GM12873 (cell line): Measurements from ENCODE around the gene DOK4.
A peak's percentile ranks its signal among the peaks of the same experiment; 100 is the strongest.

Source experiments
- CTCF ChIP-seq: IDR thresholded peaks from 2 replicates; pipeline ENCODE4 v1.5.1; 2012; ENCODE audit warnings: low read depth, mild to moderate bottlenecking, moderate library complexity, low read length, control low read depth; ENCODE audit not compliant: insufficient read depth; ENCODE audit errors: missing control alignments

The DOK4 gene

GRCh38 chr16:57464523-57464922, 21.8 kb downstream of the DOK4 start:
- TF ChIP-seq CTCF = no peak

GRCh38 chr16:57462978-57463362, 23.3 kb downstream of the DOK4 start:
- no peak for TF ChIP-seq CTCF

GRCh38 chr16:57462209-57462977, 23.9 kb downstream of the DOK4 start, which contains the start of gene POLR2C:
TSS of gene POLR2C (plus strand) at chr16:57462679. CDS start at chr16:57462725, 46 bp downstream.
- peak; percentile 99 for TF ChIP-seq CTCF

- TF ChIP-seq CTCF = no peak
Observed at GRCh38 chr16:57452021-57452420, 34.3 kb downstream of the DOK4 start.

GRCh38 chr16:57447186-57447962, 38.9 kb downstream of the DOK4 start, which contains the start of the genes CIAPIN1 and COQ9:
TSS of gene CIAPIN1 (minus strand) at chr16:57447385. CDS start at chr16:57440928, 6,457 bp downstream.
TSS of gene COQ9 (plus strand) at chr16:57447479. CDS start at chr16:57447506, 27 bp downstream.
- no peak for TF ChIP-seq CTCF

- no peak for TF ChIP-seq CTCF
Observed at GRCh38 chr16:57446531-57447185, 39.6 kb downstream of the DOK4 start.

GRCh38 chr16:57445510-57445909, 40.8 kb downstream of the DOK4 start:
- no peak for TF ChIP-seq CTCF
